GM12864 (cell line): ENCODE data around the gene EXOC6B.

Experiments used
- DNase-seq: peaks from one replicate; pipeline ENCODE4 v3.0.0-alpha.2; 2011; ENCODE audit warnings: low read depth
- H3K4me3 ChIP-seq: 2 replicates; pipeline ENCODE4 v1.5.1; 2011; ENCODE audit warnings: mild to moderate bottlenecking, low read depth, low read length, control low read depth
- TF ChIP-seq, protein P1 (sequence below): IDR thresholded peaks from 2 replicates; pipeline ENCODE4 v1.5.1; 2011; ENCODE audit warnings: low read depth, mild to moderate bottlenecking, moderate library complexity, low read length, control low read depth, inconsistent platforms; ENCODE audit errors: missing control alignments

EXOC6B gene

GRCh38 chr2:72349016-72349415, 476.8 kb downstream of the EXOC6B start:
- TF ChIP-seq, protein P1, sequence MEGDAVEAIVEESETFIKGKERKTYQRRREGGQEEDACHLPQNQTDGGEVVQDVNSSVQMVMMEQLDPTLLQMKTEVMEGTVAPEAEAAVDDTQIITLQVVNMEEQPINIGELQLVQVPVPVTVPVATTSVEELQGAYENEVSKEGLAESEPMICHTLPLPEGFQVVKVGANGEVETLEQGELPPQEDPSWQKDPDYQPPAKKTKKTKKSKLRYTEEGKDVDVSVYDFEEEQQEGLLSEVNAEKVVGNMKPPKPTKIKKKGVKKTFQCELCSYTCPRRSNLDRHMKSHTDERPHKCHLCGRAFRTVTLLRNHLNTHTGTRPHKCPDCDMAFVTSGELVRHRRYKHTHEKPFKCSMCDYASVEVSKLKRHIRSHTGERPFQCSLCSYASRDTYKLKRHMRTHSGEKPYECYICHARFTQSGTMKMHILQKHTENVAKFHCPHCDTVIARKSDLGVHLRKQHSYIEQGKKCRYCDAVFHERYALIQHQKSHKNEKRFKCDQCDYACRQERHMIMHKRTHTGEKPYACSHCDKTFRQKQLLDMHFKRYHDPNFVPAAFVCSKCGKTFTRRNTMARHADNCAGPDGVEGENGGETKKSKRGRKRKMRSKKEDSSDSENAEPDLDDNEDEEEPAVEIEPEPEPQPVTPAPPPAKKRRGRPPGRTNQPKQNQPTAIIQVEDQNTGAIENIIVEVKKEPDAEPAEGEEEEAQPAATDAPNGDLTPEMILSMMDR = no peak
- DNase-seq = no peak
- H3K4me3 ChIP-seq = no peak overlapping the region

GRCh38 chr2:72347081-72347480, 478.8 kb downstream of the EXOC6B start:
- TF ChIP-seq, protein P1 = no peak
- no peak overlapping the region for H3K4me3 ChIP-seq
- DNase-seq = no peak

GRCh38 chr2:72341639-72342038, 484.2 kb downstream of the EXOC6B start:
- TF ChIP-seq, protein P1 = no peak
- H3K4me3 ChIP-seq = no peak overlapping the region
- no peak for DNase-seq

GRCh38 chr2:72340665-72341064, 485.2 kb downstream of the EXOC6B start:
- no peak for DNase-seq
- TF ChIP-seq, protein P1 = no peak
- no peak overlapping the region for H3K4me3 ChIP-seq

DNA sequence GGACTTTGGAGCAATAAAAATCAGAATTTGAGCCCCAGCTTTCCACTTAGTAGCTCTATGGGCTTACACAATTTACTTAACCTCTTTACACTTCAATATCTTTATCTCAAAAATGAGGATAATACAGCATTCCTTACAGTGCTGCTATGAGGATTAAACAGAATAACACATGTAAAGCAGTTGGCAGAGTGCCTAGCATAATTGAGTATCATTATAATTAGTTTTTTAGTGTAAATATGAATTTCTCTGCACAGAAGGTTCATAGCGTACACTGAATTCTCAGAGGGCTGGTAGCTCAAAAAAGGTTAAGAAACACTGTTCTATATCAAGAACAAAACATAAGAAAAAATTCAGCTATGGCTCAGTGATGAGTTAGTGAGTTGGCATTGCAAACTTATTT, 487.8 kb downstream of the EXOC6B start:
- no peak for DNase-seq
- TF ChIP-seq, protein P1 = no peak
- no peak overlapping the region for H3K4me3 ChIP-seq

- TF ChIP-seq, protein P1 = no peak
- no peak overlapping the region for H3K4me3 ChIP-seq
- no peak for DNase-seq
Observed at GRCh38 chr2:72332720-72333119, 493.1 kb downstream of the EXOC6B start.

- TF ChIP-seq, protein P1 = no peak
- no peak overlapping the region for H3K4me3 ChIP-seq
- no peak for DNase-seq
Observed at GRCh38 chr2:72330652-72331051, 495.2 kb downstream of the EXOC6B start.
